ENCODE results near the gene CXCL9.

- TF ChIP-seq CTCF (IDR thresholded peaks at IDR 0.05; ENCODE audit: insufficient read depth, low read length, poor library complexity, severe bottlenecking) (no peak), EZH2phosphoT487 (conservative IDR thresholded peaks at IDR 0.05; ENCODE audit: low read length) (no peak)
These were observed 39.2 kb downstream of the CXCL9 start for GRCh38 chr4:75968084-75968483.
